Measurements from ENCODE around the gene ITGB7. TPM values are rescaled to one million over a fixed set of nuclear protein-coding genes. Genes with fewer than 3 reads are reported as not detected.

Gene ITGB7
- polyA plus RNA-seq, 1 of the 3 experiments (the other 2 are of a cell fraction), result 0.25 TPM

- Histone ChIP-seq H3K36me3 (replicated peaks in 1 of 2; ENCODE audit: control insufficient read depth in 1 of 2, insufficient read depth in 2 of 2, low read length in 1 of 2) (no peaks in the 10 kb centered on the region), H3K27me3 (ENCODE audit: insufficient read depth) (no peaks in the 10 kb centered on the region), H4K20me1 (ENCODE audit: insufficient read depth) (no peaks in the 10 kb centered on the region), H3K4me2 (no peak overlapping the region), H3K9me2 (no peaks in the 10 kb centered on the region), H3K79me2 (ENCODE audit: insufficient read depth) (no peaks in the 10 kb centered on the region), H3F3A (replicated peaks; ENCODE audit: insufficient read depth) (peaks cover 2% of the 10 kb centered on the region), H3K9me3 (no peaks in the 10 kb centered on the region), H3K27ac (ENCODE audit: low read depth in 2 of 2, low read length in 1 of 2) (no peak overlapping the region), H3K4me1 (ENCODE audit: control insufficient read depth in 1 of 2, insufficient read depth in 2 of 2, low read depth in 1 of 2, low read length in 1 of 2) (no peaks in the 10 kb centered on the region; a peak in 1 of 4 replicates), H3K9ac (no peak overlapping the region), H3K4me3 (ENCODE audit: low read depth in 2 of 2, low read length in 1 of 2) (no peak overlapping the region), H2AFZ (ENCODE audit: low read depth) (no peak overlapping the region)
- ChIA-PET CTCF (interaction anchor here (0.6 to 9.5 kb wide), 20 partner anchors 9 to 929 kb away, joined by 3 to 181 read pairs (median 6); partner anchors contain the start of genes CSAD, ESPL1, ITGB7 and PFDN5), POLR2A (no interaction called here)
- no peak for DNase-seq
- whole genome bisulfite sequencing (ENCODE audit: low lambda C conversion rate), result 88% methylated on average over 5 of the region's 5 CpGs
- TF ChIP-seq TAF1 (IDR thresholded peaks at IDR 0.05; ENCODE audit: borderline replicate concordance, low read depth, low read length) (no peak), RFX5 (IDR thresholded peaks at IDR 0.05; ENCODE audit: low read length) (no peak), TEAD4 (IDR thresholded peaks at IDR 0.05; ENCODE audit: borderline replicate concordance, insufficient read depth) (no peak), JUND (IDR thresholded peaks at IDR 0.05) (no peak), CTCF (IDR thresholded peaks at IDR 0.05) (no peak), EP300 (IDR thresholded peaks at IDR 0.05; ENCODE audit: borderline replicate concordance in 1 of 2, low read depth in 1 of 2, low read length in 1 of 2) (no peak), REST (IDR thresholded peaks at IDR 0.05; ENCODE audit: low read depth, low read length) (no peak), RAD21 (IDR thresholded peaks at IDR 0.05; ENCODE audit: low read length) (no peak), GABPA (IDR thresholded peaks at IDR 0.05; ENCODE audit: low read depth) (no peak), FOXM1 (IDR thresholded peaks at IDR 0.05; ENCODE audit: low read depth) (no peak), SIN3A (IDR thresholded peaks at IDR 0.05; ENCODE audit: borderline replicate concordance, low read depth, low read length) (no peak), EZH2phosphoT487 (IDR thresholded peaks at IDR 0.05; ENCODE audit: borderline replicate concordance, low read depth) (no peak), USF2 (IDR thresholded peaks at IDR 0.05; ENCODE audit: borderline replicate concordance, low read depth, low read length) (no peak), RXRA (IDR thresholded peaks at IDR 0.05; ENCODE audit: borderline replicate concordance, low read depth) (no peak), FOSL2 (IDR thresholded peaks at IDR 0.05; ENCODE audit: borderline replicate concordance, low read depth) (no peak), NFIC (IDR thresholded peaks at IDR 0.05; ENCODE audit: borderline replicate concordance) (no peak), PBX3 (IDR thresholded peaks at IDR 0.05) (no peak), POLR2AphosphoS5 (IDR thresholded peaks at IDR 0.05; ENCODE audit: low read depth, low read length) (no peak), RCOR1 (IDR thresholded peaks at IDR 0.05; ENCODE audit: low read length) (no peak), GATA2 (CRISPR knock-in tag; IDR thresholded peaks at IDR 0.05) (no peak)
These were observed 8.5 kb downstream of the ITGB7 start for GRCh38 chr12:53198486-53199110.
